Renal cortex interstitium (tissue), 11 donors: ENCODE measurements around the gene BMF. TPM values are rescaled to one million over a fixed set of nuclear protein-coding genes. Genes with fewer than 3 reads are reported as not detected.

Source experiments
- DNase-seq, 11 donors: peaks; one replicate each; pipeline ENCODE4 v3.0.0-alpha.2; 2013; ENCODE audit warnings: low read depth in 9 of 11, low spot score in 4 of 11; ENCODE audit errors: extremely low read depth in 1 of 11
- polyA plus RNA-seq, 3 donors: library from polyadenylated mRNA; unstranded; fragments of 120-200 nt; gene quantifications; one replicate each; pipeline ENCODE4 v1.2.1, GENCODE V29; 2013; ENCODE audit not compliant: insufficient read length in 3 of 3

Gene BMF
- polyA plus RNA-seq, 3 donors: 34.9 to 45.1 (median 41.3) TPM

GRCh38 chr15:40044717-40045571, 63.7 kb downstream of the BMF start:
- DNase-seq: peak in 5 of 11 donors; percentile 69 to 77 (median 76)

- no peak for DNase-seq
Observed at GRCh38 chr15:40043927-40044716, 64.6 kb downstream of the BMF start.

- no peak for DNase-seq
Observed at GRCh38 chr15:40042791-40043320, 65.8 kb downstream of the BMF start.

GRCh38 chr15:40040770-40041169, 67.9 kb downstream of the BMF start:
- no peak for DNase-seq

- no peak for DNase-seq
Observed at GRCh38 chr15:40040293-40040635, 68.4 kb downstream of the BMF start.

GRCh38 chr15:40038638-40039543, 69.8 kb downstream of the BMF start, which contains the start of gene SRP14:
Gene SRP14, minus strand, starts transcription at chr15:40039181. Its CDS starts 65 bp downstream, at chr15:40039116.
- peak; percentile 87 to 97 (median 93) for DNase-seq

- DNase-seq: no peak
Observed at GRCh38 chr15:40038275-40038637, 70.4 kb downstream of the BMF start.

Other genes starting within 250 kb of the BMF start
- gene GPR176, start 188.6 kb downstream of the BMF start, polyA plus RNA-seq: 10 to 100 TPM; 15.0 to 17.1 (median 15.2) TPM
- 10 to 100 TPM; 50.5 to 52.2 (median 50.5) TPM for gene EIF2AK4, start 174.8 kb downstream of the BMF start, polyA plus RNA-seq
- gene SRP14, start 69.7 kb downstream of the BMF start, polyA plus RNA-seq: 100 to 1,000 TPM; 519 to 629 (median 535) TPM
- 10 to 100 TPM; 28.0 to 40.1 (median 30.7) TPM for gene BUB1B, start 52.2 kb upstream of the BMF start, polyA plus RNA-seq
- 1 to 10 TPM; 4.5 to 6.7 (median 6.1) TPM for gene PAK6, start 130.2 kb upstream of the BMF start, polyA plus RNA-seq
- under 1 TPM in 2 of 3 donors, not detected in 1; 0.17 to 0.32 TPM for gene ANKRD63, start 174.2 kb upstream of the BMF start, polyA plus RNA-seq
- gene PLCB2, start 199.1 kb upstream of the BMF start, polyA plus RNA-seq: 10 to 100 TPM in 2 of 3 donors, 1 to 10 TPM in 1; 5.8 to 11.6 (median 10.4) TPM
- 10 to 100 TPM; 16.9 to 18.0 (median 17.3) TPM for gene INAFM2, start 214.8 kb upstream of the BMF start, polyA plus RNA-seq
- 10 to 100 TPM in 1 of 3 donors, 1 to 10 TPM in 2; 3.5 to 10.4 (median 5.0) TPM for gene CCDC9B, start 232.1 kb upstream of the BMF start, polyA plus RNA-seq
- not detected for gene PHGR1, start 242.2 kb upstream of the BMF start, polyA plus RNA-seq
- under 1 TPM; 0.42 to 0.92 (median 0.50) TPM for gene DISP2, start 249.3 kb upstream of the BMF start, polyA plus RNA-seq